CD4-positive, alpha-beta T cell treated with Interleukin-4 for 1 hour (primary cell): Measurements from ENCODE around the gene TTC17.
"Not testable (repeated sequence)": the region's sequence is repeated elsewhere in the genome, so short reads cannot be mapped to it uniquely, and the experiment has no call there.

Experiments
- DNase-seq, 2 donors: peaks; one replicate each; pipeline ENCODE4 v3.0.0-alpha.2; 2020 to 2022

TTC17 gene

DNA sequence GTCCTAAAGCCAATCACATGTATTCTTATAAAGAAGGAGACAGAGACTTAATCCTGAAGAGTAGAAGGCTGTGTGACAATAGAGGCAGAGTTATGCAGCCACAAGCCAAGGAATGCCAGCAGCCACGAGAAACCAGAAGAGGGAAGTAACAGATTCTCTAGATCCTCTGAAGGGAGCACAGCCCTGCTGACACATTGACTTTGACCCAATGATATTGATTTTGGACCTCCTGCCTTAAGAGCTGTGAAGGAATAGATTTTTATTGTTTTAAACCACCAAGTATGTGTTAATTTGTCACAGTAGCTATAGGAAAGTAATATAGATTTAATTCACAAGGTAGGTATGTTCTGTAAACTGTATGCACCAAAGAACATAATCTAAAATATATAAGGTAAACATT is 103.6 kb downstream of the TTC17 start:
- DNase-seq = no peak

- DNase-seq = no peak
Observed at GRCh38 chr11:43467958-43468357, 109.2 kb downstream of the TTC17 start.

DNA sequence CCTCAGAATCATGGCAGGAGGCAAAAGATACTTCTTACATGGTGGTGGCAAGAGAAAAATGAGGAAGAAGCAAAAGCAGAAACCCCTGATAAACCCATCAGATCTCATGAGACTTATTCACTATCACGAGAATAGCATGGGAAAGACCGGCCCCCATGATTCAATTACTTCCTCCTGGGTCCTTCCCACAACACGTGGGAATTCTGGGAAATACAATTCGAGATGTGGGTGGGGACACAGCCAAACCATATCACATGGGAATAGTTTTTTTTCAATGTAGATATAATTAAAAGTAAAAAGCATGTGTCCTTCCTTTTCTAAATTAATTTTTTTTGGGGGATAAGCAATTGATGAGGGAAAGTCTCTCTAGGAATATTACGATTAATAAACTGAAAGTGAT is 118.8 kb downstream of the TTC17 start:
- DNase-seq = not testable (repeated sequence)

GRCh38 chr11:43486141-43486540 is 127.4 kb downstream of the TTC17 start:
- DNase-seq = no peak

DNA sequence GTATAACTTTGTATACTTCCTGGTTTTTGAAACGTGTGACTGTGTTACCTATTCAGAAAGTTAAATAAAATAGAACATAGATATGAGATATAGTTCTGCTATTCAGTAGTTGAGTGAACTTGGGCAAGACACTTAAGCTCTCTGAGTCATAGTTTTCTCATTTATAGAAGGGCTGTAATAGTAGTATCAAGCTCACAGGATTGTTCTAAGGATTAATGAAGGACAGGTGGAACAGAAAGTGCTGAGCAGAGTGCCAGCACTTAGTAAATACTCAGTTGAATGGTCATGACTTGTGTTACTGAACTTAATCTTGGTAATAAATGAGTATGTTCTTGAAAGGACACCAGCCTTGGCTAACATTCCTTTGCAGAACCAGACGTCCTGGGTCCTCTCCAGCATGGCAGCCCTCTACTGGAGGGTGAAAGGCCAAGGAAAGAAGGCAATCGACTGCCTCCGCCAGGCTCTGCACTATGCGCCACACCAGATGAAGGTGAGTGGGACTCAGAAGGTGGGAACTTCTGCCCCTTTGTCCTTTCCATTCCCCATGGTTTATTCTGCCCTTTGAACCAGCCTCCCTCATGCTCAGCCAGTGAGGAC is 131.2 kb downstream of the TTC17 start:
- DNase-seq = no peak

GRCh38 chr11:43492701-43493100 is 134.0 kb downstream of the TTC17 start:
- DNase-seq = no peak

- DNase-seq = no peak
Observed at GRCh38 chr11:43493431-43493830, 134.7 kb downstream of the TTC17 start.

GRCh38 chr11:43497144-43497543 is 138.4 kb downstream of the TTC17 start:
- DNase-seq = no peak

- no peak for DNase-seq
Observed at GRCh38 chr11:43498561-43498960, 139.8 kb downstream of the TTC17 start.

GRCh38 chr11:43503417-43503816 is 144.7 kb downstream of the TTC17 start:
- no peak for DNase-seq

DNA sequence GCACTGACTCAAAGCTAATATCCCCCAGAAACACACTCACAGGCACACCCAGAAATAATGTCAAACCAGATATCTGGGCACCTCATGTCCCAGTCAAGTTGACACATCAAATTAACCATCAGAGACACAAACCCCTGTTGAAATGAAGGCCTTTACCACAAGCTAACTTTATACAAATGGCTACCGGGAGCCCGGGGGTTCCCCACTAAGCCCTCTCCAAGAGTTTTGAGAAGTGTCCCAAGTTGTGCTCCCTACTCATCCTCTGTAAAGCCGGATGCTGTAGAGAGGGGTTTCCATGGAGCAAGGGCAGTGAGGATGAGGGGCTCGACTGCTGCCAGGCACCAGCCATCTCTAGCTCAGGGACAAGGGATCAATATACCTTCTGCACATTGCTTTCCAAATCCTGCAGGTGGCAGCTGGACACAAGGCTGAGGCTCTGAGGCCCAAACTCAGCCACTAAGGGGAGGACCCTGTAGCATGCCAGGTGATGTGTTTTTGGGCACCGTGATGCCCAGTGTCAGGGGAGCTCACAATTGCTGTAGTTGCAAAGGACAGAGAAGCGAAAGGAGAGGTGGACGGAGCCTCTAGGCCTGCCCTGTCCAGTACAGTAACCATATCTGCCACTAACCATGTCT is 145.7 kb downstream of the TTC17 start:
- no peak for DNase-seq

DNA sequence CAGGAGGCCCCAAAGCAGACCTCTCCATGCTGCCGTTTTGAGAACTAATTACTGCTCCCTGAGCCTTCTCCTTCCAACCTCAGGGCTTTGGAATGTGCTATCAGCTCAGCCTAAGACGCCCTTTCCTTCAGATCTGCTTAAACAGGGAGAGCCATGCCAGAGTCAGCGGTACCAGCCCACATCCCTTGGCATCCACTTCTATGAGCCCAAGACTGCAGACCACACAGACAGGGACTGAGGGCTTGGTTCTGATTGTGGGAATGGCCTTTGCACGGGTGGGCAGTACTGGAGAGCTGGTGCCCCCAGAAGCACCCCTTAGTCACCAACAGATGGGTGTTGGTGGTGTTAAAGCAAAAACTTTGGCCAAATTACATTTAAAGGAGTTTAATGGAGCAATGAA is 146.5 kb downstream of the TTC17 start:
- DNase-seq = no peak

DNA sequence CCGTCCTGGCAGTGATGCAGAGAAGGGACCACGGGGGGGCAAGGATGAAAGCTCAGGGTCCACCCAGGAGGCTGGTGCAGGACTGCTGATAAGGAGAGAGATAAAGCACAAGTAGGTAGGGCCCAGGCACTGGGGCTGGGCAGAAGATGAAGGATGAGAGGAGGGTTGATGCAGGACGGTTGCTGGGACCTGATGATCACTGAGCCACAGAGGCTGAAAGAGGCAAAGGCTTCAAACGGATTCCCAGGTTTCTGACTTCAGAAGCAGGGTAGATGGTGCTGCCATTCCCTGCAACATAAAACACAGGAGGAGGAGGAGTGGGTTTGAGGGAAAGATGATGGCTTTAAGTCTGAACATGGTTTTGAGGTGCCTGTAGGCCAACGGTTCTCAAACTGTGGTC is 148.5 kb downstream of the TTC17 start:
- no peak for DNase-seq

DNA sequence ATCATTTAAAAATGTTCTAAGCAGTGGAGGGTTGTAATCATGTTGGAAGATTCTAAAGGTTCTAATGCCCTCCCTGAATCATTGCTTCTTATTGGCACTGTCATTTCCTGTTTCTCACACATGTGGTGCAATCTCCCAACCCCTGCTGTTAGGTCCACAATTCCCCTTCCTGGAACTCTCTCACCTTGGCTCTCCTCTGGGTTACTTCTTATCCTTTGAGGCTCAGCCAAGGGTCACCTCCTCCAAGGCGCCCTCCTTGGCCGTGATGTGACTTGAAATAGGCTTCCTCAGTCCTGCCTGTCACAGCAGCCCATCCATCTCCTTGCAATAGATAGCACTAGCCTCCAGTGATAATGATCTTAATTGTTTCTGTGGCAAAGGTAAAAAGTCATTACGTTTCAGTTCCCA is 149.8 kb downstream of the TTC17 start:
- DNase-seq = no peak

GRCh38 chr11:43511959-43512358 is 153.2 kb downstream of the TTC17 start:
- DNase-seq = no peak

DNA sequence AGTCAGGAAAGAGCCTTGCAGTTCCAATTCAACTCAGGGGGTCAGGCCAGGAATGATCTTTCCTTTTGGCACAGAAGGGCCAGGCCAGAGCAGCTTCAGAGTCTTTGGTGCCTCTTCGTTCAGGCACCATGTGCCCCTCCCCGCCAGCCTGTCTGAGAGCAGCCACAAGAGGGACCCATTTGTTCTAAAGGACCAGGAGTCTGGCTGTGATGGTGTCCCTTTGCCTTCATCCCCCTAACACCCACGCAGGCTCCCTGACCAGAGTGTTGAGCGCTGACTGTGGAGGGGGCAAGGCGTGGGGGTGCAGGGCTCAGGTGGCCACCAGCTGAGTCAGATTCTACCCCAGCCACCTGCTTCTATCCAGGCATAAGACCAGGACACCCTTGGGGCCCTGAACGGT is 156.4 kb downstream of the TTC17 start:
- DNase-seq = no peak

DNA sequence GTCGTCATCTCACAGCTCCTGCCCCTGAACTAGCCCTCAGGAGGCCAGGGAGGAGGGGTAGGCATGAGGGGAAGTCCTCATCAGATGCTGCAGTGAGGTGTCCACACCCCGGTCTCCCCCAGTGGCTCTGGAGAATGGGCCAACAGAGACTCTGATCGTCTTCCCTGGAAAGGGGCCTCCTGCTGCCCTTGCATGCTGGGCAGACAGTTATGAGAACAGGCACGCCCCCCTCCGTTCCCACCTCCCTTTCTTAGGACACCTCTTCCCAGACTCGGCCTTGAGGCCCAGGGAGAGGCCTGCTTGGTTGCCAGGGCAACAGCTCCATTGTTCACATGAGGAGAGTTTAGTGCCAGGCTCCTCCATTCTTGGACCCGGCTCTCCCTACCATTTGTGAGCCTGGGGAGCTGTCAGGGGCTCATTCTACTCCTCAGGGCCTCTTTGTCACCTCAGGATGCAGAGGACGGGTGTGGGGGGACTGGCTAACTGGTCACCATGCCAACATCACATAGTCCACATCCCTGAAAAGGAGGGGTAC is 157.7 kb downstream of the TTC17 start:
- no peak for DNase-seq

DNA sequence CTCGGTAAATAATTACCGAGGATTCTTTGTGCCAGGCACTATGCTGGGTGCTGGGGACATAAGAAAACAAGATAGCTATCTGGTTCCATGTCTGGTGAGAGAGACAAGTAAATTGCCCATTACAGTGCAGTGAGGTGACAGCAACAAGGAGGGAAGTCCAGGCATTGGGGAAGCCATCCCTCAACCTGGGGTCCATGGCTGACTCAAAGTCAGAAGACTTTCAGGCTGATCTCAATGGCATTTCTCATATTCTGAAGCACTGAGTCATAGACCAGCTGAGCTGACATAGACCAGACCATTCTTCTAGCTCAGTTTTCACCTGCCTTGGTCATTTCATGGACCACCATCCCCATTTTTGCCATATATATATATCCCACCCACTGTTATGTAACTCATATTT is 158.8 kb downstream of the TTC17 start:
- no peak for DNase-seq

DNA sequence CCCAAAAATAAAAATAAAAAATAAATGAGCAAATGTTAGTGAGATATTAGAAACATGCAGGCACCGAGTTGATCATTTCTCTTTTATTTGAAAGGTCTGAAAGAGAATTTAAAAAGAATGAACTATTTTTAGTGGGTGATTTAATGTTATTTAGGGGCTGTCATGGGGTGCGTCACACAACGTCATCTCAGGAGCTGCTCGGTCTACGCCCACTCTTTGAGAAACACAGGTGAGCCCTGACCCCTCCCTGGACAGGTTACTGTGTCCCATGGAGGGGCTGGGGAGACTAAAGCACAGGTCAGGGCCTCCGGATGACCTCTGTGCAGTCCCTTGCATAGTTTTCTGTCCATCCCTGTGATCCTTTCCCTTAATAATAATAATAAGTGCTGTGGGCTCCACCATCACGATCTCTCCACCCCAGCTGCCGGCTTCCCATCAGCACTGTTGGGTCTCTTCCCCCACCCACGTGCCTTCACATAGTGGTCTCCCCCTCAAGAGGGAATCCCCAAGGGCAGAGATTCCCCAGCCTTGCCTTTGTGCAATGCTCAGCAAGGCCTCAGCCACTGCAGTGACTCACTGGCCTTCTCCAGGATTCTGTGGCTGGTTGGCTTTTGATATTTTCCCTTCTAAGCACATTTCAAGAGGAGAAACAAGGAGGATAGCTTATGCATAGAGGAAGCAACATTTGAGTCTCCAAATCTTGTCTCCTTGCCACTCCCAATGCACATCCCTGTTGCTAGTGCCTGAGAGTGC is 159.9 kb downstream of the TTC17 start:
- DNase-seq = no peak

- DNase-seq = no peak
Observed at GRCh38 chr11:43521471-43521870, 162.8 kb downstream of the TTC17 start.

DNA sequence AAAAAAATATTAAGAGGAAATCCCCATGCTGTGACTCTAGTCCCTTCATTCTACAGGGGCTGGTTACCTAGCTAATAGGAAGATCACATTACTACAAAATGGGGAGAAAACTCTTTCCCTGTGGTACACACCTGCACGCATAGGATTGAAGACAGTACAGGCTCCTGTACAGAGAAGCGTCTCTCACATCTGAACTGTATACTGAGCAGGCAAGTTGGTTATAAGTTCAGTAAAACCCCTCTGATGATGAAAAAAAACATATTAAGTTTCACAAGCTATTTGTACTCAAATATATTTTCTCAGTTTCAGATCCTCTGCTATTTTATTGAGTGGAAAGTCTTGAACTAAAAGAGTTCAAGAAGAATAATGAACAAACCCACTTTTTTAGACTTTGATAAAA is 164.9 kb downstream of the TTC17 start:
- DNase-seq = no peak

DNA sequence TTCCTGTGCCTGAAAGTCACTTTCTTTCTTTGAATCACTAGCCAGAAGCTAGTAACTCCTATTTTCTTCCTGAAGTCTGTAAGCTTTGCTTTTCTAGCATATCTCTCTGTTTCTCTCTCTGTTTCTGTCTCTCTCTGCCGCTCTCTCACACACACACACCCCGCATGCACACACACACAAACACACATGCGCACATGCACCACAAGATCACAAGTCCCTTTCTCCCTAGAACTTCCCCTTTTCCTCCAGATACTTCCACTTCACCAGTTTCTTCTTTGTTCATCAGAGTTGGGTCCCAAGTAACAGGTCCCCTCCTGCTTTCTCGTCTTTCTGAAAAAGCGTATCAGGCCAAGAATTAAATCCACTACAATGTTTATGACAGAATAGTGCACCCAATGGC is 173.3 kb downstream of the TTC17 start:
- no peak for DNase-seq

DNA sequence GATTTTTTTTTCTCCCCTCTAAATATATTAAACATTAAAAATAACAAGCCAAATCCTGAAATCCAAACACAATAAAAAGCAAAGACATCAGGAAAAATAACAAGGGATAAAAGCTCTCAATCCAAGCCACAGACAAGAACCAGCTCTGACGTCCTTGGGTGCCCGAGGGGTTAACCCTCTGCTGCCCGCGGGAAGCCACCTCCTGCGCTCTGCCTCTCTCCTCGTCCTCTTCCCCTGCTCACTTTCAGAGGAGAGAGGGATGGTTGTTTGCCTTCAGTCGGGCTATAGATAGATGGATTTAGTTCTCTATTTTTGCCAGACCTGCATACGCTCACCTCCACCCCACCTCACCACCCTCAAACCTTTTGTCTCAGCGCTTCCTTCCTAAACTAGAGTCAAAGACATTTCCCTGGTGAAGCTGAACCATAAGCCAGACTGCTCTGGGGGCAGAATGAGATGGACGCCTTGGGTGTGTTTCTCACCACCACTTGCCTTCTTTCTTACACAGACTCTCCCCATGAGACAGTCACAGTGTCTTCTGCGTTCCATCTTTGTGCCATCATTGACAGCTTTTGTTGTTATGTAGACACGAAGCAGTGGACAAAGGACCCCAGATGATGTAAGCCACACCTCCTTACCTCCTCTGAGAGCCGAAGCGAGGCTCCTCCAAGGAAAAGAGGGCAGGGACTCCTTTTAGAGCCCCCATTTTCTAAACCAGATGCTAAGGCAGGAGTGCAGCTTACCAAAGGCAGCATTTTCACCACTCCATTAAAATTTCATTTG is 179.3 kb downstream of the TTC17 start:
- no peak for DNase-seq
